T follicular helper cell (primary cell): ENCODE data around the gene NPPC.

ENCODE experiments used
- DNase-seq: peaks from one replicate; pipeline ENCODE4 v3.0.0-alpha.2; 2020; ENCODE audit warnings: low read depth

The NPPC gene

DNA sequence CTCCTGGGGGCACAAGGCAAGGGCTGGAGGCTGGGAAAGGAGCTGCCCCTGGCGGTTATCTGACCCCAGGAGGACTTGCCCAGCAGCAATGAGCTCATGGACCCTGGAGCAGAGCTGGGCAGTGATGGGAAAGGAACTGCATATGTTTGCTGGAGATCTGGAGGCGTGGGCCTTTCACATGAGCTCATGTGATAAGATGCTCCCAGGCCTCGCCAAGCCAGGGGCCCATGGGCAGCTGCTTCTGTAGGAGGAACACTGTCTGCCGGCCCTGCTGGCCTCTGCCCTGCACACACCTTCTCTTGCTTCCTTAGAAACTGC is 9.0 kb upstream of the NPPC start:
- DNase-seq: no peak

DNA sequence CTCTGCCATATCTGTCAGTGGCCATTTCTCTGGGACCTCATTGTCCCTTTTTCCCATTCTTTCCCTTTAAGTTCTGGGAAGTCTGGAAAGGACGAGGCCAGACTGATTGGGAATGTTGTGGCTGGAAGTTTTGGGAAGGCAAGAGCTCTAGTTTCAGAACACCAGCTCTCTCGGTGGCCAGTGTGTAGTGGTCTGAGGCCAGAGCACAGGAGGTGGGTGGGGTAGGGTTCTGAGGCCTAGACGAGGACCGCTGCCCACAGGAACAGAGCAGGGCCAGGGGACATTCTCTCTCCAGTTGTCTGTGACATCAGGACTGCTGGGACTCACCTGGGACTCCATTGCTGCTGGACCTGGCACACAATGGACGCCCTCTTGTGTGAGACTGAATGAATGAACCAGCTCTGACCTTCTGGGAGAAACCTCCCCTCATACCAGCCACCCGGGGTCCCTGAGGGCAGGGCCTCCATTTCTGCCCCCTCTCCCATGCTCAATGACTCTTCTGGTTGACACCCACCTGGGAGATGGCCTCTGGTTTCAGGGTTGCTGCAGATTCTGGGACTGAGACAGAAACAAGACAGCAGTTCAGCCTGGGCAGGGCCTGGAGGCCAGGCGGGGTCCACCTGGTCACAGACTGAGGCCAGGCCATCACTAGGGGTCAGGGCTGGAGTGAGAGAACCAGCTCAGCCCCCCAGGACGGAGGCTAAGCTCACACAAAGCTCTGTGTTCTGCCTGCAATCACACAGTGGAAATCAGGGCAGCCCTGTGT is 8.4 kb upstream of the NPPC start:
- DNase-seq: no peak

GRCh38 chr2:231933916-231934401 is 7.8 kb upstream of the NPPC start:
- no peak for DNase-seq

GRCh38 chr2:231932985-231933915 is 7.1 kb upstream of the NPPC start:
- DNase-seq: no peak

DNA sequence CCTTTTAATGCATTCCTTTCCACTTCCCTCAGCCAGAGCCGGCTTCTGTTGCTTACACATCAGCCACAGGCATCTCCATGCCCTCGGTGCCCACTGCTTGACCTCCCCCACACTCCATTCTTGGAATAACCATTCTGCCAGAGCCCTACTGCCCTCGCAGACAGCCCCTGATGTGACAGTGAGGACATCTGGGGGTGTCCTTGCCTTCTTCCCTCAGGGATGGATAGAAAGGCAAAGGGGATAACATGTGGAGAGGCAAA is 6.4 kb upstream of the NPPC start:
- DNase-seq: no peak

DNA sequence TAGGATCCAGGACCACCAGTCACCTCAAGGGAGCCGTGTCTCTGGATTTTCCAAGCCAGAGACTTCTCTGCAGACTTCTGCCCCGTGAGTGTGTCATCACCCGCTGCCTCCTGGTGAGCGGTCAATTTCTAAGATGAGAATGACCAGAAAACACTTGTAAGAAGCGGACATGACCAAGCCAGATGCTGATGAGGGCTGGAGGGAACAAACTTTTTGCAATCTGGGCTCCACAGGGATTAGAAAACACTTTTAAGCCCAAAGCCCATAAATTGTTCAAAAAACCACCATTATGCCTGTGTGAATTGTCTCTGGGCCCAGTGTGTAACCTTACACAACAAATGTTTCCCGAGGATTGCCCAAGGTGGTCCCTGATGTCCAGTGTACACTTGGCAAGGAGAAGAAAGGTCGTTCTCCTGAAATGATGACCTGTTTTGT is 5.3 kb upstream of the NPPC start:
- no peak for DNase-seq

DNA sequence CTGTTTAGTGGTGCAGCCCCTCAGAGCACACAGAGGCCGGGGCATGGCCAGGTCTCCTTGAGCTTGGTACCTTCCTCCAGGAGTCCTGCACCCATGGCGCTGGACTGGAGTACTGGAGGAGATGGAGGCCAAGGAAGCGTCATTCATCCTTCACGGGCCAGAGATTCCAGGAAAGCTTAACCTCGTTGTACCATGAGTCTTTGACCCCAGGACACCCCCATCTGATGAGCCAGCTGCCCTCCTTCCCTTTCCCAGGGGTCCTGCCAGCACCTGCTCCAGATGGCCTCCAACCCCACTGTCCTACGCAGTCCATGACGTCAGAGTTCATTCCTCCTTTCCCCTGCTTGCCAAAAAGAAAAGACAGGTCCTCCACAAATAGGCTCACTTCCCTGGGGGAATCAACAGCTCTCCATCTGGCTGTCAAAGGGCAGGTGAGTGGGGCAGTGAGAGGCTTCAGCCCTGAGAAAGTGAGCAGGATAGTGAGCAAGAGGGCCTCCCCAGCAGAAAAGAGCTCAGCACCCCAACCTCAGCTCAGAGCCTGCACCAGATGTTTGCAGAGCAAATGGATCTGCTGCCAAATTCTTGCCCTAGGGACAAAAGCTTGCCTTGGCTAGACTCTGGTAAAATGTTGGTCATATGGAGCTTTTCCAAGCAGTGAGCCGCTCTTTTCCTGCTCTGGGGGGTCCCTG is 4.5 kb upstream of the NPPC start:
- no peak for DNase-seq

DNA sequence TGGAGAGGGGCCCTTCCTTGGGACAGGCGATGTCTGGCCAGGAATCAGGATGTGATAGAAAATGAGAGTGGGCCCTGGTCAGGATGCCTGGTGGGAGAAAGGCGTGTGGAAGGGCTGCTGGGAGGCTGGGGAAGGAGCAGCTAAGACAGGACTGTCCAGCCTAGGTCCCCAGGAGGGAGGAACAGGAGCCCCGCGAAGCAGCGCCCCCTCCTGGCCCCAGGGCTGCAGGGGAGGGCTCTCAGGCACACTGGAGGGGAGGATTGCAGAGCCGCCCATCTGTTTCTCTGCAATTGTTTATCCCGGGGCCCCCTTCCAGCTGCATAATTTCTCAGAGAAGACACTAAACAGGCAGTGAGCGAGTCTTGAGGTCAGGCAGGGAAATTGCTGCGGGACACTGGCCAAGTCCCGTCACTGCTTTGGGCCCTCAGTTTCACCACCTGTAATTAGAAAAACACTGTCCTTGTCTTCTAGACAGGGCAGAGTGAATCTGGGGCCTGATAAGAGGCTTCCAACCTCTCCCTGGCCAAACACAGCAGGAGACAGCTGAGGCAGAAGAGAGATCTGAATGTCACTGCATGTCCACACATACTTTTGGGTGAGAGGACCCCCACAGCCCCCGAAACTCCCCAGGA is 3.9 kb upstream of the NPPC start:
- DNase-seq: no peak

DNA sequence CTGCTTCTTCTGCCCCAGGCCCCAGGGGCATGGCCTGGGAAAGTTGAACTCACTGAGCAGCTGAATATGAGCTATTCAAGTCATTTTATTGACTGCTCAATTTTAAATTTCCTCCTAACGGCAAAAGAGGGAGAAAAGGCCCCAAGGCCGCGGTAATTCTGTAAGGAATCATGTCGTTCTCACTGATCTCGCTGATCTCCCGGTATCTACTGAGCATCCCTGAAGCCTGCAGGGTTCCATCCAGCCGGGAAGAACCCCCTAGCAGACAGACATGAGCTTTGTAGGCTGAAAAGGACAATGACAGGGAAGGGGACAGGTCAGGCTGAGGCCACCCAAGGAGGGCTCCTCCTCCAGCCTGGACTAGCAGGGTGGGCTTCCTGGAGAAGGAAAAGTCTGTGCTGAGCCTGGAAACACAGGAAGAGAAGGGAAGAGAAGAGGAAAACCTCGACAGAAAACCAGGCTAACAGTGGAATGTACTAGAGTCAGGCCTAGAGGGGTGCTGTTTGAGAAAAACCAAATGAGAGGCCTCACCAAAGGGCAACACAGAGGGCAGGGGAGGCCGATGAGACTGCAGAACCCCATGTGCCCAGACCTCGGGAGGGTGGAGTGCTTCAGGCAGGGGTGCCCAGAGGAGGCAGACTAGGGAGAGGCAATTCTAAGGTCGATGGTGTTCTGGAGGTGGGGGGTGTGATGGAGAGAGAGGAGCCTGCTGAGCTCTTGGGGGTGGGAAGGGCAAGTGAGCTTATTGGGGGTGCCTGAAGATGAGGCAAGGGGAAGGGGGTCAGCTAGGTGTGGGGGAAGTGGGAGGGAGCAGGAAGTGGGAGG is 2.9 kb upstream of the NPPC start:
- no peak for DNase-seq

- no peak for DNase-seq
These were observed 2.3 kb upstream of the NPPC start for GRCh38 chr2:231928481-231928880.

- no peak for DNase-seq
These were observed 1.3 kb upstream of the NPPC start for GRCh38 chr2:231927566-231927890.

DNA sequence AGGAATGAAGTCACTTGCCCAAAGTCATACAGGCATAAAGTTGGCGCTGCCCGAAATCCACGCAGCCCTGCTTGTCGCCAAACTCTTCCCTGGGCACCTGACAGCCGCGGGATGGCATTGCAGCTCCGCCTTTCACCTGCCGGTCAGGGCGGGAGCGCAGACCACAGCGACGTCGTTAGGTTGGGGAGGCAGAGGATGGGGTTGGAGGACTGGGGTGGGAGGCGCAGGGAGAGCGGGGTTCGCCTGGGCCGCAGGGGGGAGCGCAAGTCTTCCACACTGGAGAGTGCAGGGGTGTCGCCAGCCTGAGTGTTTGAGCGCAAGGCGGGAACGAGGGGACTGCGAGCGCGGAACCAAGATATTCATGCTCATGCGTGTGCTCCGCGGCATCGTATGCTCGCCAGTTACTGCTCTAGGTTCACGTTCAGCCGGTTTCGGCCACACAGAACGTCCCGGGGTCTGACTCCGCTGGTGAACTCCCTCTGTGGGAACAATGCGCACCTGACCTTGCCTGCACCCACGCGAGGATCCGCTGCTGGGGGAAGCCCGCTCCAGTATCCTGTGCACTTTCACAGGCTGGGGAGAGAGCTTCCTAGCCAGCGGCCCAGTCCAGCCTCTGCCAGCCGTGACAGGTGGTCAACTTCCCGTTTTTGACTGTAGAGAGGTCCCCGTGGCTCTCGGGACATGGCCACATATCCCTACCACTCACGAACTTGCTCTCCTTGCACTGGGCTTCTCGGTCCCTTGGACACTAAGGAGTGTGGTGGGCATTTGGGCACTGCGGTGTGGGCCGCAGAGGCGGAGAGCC is 767 bp upstream of the NPPC start:
- DNase-seq: no peak

DNA sequence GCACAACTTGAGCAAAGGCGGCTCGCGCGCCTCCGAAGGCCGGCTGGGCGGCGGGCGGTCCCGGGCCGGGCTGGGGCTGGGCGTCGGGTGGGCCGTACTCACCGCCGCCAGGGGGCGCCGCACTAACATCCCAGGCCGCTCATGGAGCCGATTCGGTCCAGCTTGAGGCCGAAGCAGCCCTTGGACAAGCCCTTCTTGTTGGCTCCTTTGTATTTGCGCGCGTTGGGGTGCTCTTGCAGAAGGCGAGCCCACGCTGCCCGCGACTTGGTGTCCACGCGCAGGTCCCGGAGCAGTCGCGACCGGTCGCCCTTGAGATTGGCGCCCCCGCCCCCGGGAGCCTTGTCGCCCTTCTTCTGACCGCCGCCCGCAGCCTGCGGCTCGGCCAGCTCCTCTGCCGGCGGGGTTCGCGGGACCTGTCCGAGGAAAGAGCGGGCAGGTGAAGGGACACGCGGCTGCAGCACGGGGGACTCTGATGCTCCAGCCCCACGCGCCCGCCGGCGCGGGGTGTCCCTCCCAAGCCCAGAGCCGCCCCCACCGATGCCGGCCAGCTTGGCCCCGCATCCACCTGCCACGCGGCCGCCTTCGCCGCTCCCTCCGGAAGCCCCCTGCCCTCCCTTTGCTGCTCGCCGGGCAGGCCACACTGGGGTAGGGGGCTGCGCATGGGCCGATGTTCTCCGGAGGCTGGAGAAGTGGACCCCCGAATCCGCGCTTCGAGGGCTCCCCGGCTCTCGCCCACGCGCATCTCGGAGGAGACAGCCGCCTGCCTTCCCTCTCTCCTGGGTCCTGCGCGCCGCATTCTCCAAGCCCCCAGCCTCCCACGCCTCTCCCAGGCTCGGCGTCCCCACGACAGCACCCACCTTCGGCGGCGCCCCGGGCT is 655 bp downstream of the NPPC start:
- DNase-seq: peak; percentile 40

DNA sequence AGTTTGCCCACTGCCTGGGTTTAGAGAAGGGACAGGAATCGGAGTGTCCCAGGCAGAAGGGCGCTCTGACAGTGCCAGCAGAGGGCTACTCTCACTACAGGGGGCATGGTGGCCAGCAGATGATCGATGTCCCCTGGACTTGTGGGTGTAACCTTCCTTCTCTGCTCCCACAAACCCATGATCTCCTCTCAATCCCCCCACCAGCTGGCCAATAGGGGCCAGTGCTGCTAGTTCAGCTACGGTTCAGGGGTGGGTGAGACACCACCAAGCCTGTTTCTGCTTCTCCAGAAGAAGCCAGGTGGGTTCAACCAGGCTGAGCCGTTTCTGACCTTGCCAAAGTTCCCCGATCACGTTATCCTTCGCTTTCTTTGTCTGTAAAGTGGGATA is 1.3 kb downstream of the NPPC start:
- no peak for DNase-seq

- no peak for DNase-seq
These were observed 2.0 kb downstream of the NPPC start for GRCh38 chr2:231923951-231924888.

DNA sequence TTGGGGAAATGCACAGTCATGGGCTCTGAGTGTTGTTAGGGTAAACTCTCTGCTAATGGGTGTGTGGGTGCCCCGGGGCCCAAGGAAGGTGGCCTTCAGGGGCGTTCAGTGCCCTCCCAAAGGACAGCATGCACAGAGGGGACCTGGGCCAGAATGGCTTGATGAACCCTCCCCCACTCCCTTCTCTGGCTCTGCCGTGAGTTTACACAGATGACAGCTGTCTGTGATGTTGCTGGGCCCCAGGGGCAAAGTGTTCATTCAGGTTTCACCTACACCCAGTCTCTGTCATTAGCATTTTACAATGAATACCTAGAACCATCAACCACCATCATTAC is 3.2 kb downstream of the NPPC start:
- no peak for DNase-seq

GRCh38 chr2:231922311-231923009 is 3.7 kb downstream of the NPPC start:
- no peak for DNase-seq

- DNase-seq: no peak
These were observed 5.4 kb downstream of the NPPC start for GRCh38 chr2:231920795-231921194.
